Lung (tissue), 12 donors: ENCODE measurements around the gene PPP1CC. TPM values are rescaled to one million over a fixed set of nuclear protein-coding genes. Genes with fewer than 3 reads are reported as not detected.

Source experiments
- ATAC-seq: fragments of 200-7000 bp; cut with Tn5 transposase; one replicate; pipeline ENCODE4 v1.9.1; 2020; ENCODE audit warnings: moderate number of reproducible peaks; ENCODE audit not compliant: insufficient read depth, low FRiP score
- DNase-seq, 3 donors: peaks; one replicate each; pipeline ENCODE4 v3.0.0-alpha.2; 2013 to 2017
- H3K27ac ChIP-seq, 2 donors: one replicate each; pipeline ENCODE4 v1.5.1; 2013; ENCODE audit warnings: mild to moderate bottlenecking in 2 of 2, moderate library complexity in 2 of 2, control low read depth in 1 of 2, inconsistent platforms in 1 of 2, low read depth in 1 of 2, low read length in 1 of 2
- H3K27me3 ChIP-seq, 3 donors: one replicate each; pipeline ENCODE4 v1.5.1; 2013; ENCODE audit warnings: low read length in 2 of 3; ENCODE audit not compliant: control insufficient read depth in 3 of 3, insufficient read depth in 3 of 3
- H3K36me3 ChIP-seq, 4 donors: one replicate each; pipeline ENCODE4 v1.5.1; 2013; ENCODE audit warnings: low read length in 4 of 4, mild to moderate bottlenecking in 1 of 4, moderate library complexity in 1 of 4; ENCODE audit not compliant: control insufficient read depth in 4 of 4, insufficient read depth in 4 of 4
- H3K4me1 ChIP-seq, 5 donors: one replicate each; pipeline ENCODE4 v1.5.1; 2013; ENCODE audit warnings: low read length in 5 of 5, mild to moderate bottlenecking in 2 of 5, moderate library complexity in 1 of 5; ENCODE audit not compliant: control insufficient read depth in 5 of 5, insufficient read depth in 5 of 5
- H3K4me3 ChIP-seq: one replicate; pipeline ENCODE4 v1.5.1; 2013; ENCODE audit warnings: mild to moderate bottlenecking, control low read depth, moderate library complexity
- H3K9ac ChIP-seq, 2 donors: one replicate each; pipeline ENCODE4 v1.5.1; 2013; ENCODE audit warnings: low read length in 2 of 2, control low read depth in 1 of 2; ENCODE audit not compliant: insufficient read depth in 1 of 2
- H3K9me3 ChIP-seq, 4 donors: one replicate each; pipeline ENCODE4 v1.5.1; 2013; ENCODE audit warnings: low read length in 3 of 4, mild to moderate bottlenecking in 1 of 4, moderate library complexity in 1 of 4; ENCODE audit not compliant: control insufficient read depth in 4 of 4, insufficient read depth in 3 of 4
- CTCF ChIP-seq: IDR thresholded peaks from 2 replicates; pipeline ENCODE4 v1.5.1; 2012; ENCODE audit warnings: mild to moderate bottlenecking; ENCODE audit errors: control extremely low read depth, extremely low read depth
- WGBS, 2 donors: extraction: QIAGEN DNeasy Blood & Tissue Kit; methylation state at CpG; one replicate each; pipeline ENCODE4 v1.1.7; 2013; 5-methylcytosine and 5-hydroxymethylcytosine counted together
- polyA plus RNA-seq, 2 donors: library from polyadenylated mRNA; stranded (reverse); fragments of 200-250 nt; gene quantifications; one replicate each; pipeline ENCODE4 v1.2.1, GENCODE V29; 2013
- total RNA-seq, 2 donors: library from RNA; depleted of rRNA in 1 of 2; stranded (reverse); fragments of >200 nt in 1 of 2; gene quantifications; one replicate each; pipeline ENCODE4 v1.2.1, GENCODE V29; 2014 to 2021
- donor health status: control.
- donor health status: control.
- donor health status: Bipolar disorder and iron deficiency.
- donor health status: healthy.
- donor health status: DM: yes; HTN: yes; CAD: no.

PPP1CC gene
- total and polyA plus RNA-seq, 4 donors = 56.2 to 124 (median 72.3) TPM

GRCh38 chr12:110705309-110705708 lies 37.4 kb downstream of the PPP1CC start:
- no peak overlapping the region for H3K4me3 ChIP-seq
- no peak overlapping the region for H3K9ac ChIP-seq
- no peaks in the 10 kb centered on the region for H3K27me3 ChIP-seq
- no peaks in the 10 kb centered on the region for H3K9me3 ChIP-seq
- 56% methylated on average over 3 of the region's 3 CpGs for WGBS, 2 donors
- no peaks in the 10 kb centered on the region for H3K36me3 ChIP-seq
- TF ChIP-seq CTCF = no peak
- no peak overlapping the region for H3K27ac ChIP-seq
- no peak for ATAC-seq
- DNase-seq = no peak
- no peaks in the 10 kb centered on the region for H3K4me1 ChIP-seq

GRCh38 chr12:110704750-110705149 lies 37.9 kb downstream of the PPP1CC start:
- Histone ChIP-seq H3K27me3 (no peaks in the 10 kb centered on the region), H3K4me1 (peaks cover 0 to 2% (median 0%) of the 10 kb centered on the region in 5 donors), H3K36me3 (no peaks in the 10 kb centered on the region), H3K4me3 (no peak overlapping the region), H3K9ac (no peak overlapping the region), H3K9me3 (no peaks in the 10 kb centered on the region), H3K27ac (no peak overlapping the region)
- 36 to 48% methylated on average over 5 of the region's 5 CpGs for WGBS, 2 donors
- no peak for DNase-seq
- no peak for ATAC-seq
- TF ChIP-seq CTCF = no peak

- no peak for TF ChIP-seq CTCF
- H3K27me3 ChIP-seq = no peaks in the 10 kb centered on the region
- no peak for ATAC-seq
- H3K9ac ChIP-seq = no peak overlapping the region
- peaks cover 0 to 7% (median 0%) of the 10 kb centered on the region in 5 donors for H3K4me1 ChIP-seq
- no peak overlapping the region for H3K4me3 ChIP-seq
- H3K27ac ChIP-seq = no peak overlapping the region
- H3K36me3 ChIP-seq = no peaks in the 10 kb centered on the region
- no peaks in the 10 kb centered on the region for H3K9me3 ChIP-seq
- DNase-seq = no peak
- WGBS, 2 donors = 94 to 96% methylated on average over 5 of the region's 5 CpGs
These were observed 38.5 kb downstream of the PPP1CC start for GRCh38 chr12:110704231-110704630.

- H3K36me3 ChIP-seq = no peaks in the 10 kb centered on the region
- no peaks in the 10 kb centered on the region for H3K9me3 ChIP-seq
- peaks cover 0 to 17% (median 6%) of the 10 kb centered on the region in 5 donors for H3K4me1 ChIP-seq
- H3K27ac ChIP-seq = no peak overlapping the region
- no peak for TF ChIP-seq CTCF
- no peak overlapping the region for H3K9ac ChIP-seq
- no peaks in the 10 kb centered on the region for H3K27me3 ChIP-seq
- WGBS, 2 donors = 92 to 96% methylated on average over 5 of the region's 5 CpGs
- DNase-seq = no peak
- no peak for ATAC-seq
- H3K4me3 ChIP-seq = no peak overlapping the region
These were observed 40.6 kb downstream of the PPP1CC start for GRCh38 chr12:110702081-110702480.
